ENCODE results near the gene NCOA7.

The NCOA7 gene

GRCh38 chr6:125753937-125754259 lies 36.9 kb upstream of the NCOA7 start:
- H3K36me3 ChIP-seq (ENCODE audit: control insufficient read depth in 5 of 5, insufficient read depth in 5 of 5, low read length in 5 of 5) = no peaks in the 10 kb centered on the region
- peaks cover 0 to 14% (median 8%) of the 10 kb centered on the region in 5 donors for H3K27me3 ChIP-seq (ENCODE audit: control insufficient read depth in 5 of 5, insufficient read depth in 4 of 5, low read length in 5 of 5)
- peaks cover 6 to 16% (median 11%) of the 10 kb centered on the region in 5 donors for H3K4me1 ChIP-seq (ENCODE audit: control insufficient read depth in 5 of 5, insufficient read depth in 5 of 5, low read length in 5 of 5)
- no peaks in the 10 kb centered on the region for H3K9me3 ChIP-seq (ENCODE audit: control insufficient read depth in 5 of 5, low read length in 5 of 5)
- no peak overlapping the region for H3K4me3 ChIP-seq (ENCODE audit: low read depth in 1 of 5, low read length in 5 of 5)
- no peak overlapping the region for H3K27ac ChIP-seq (ENCODE audit: low read depth, low read length)
- H3K9ac ChIP-seq (ENCODE audit: low read length in 5 of 5) = no peak overlapping the region

GRCh38 chr6:125754566-125754965 lies 36.2 kb upstream of the NCOA7 start:
- H3K9me3 ChIP-seq (ENCODE audit: control insufficient read depth in 5 of 5, low read length in 5 of 5) = no peaks in the 10 kb centered on the region
- no peak overlapping the region for H3K27ac ChIP-seq (ENCODE audit: low read depth, low read length)
- peaks cover 0 to 14% (median 4%) of the 10 kb centered on the region in 5 donors for H3K27me3 ChIP-seq (ENCODE audit: control insufficient read depth in 5 of 5, insufficient read depth in 4 of 5, low read length in 5 of 5)
- H3K4me3 ChIP-seq (ENCODE audit: low read depth in 1 of 5, low read length in 5 of 5) = no peak overlapping the region
- no peak overlapping the region for H3K9ac ChIP-seq (ENCODE audit: low read length in 5 of 5)
- peaks cover 6 to 11% (median 8%) of the 10 kb centered on the region in 5 donors for H3K4me1 ChIP-seq (ENCODE audit: control insufficient read depth in 5 of 5, insufficient read depth in 5 of 5, low read length in 5 of 5)
- peaks cover 0 to 5% (median 4%) of the 10 kb centered on the region in 5 donors for H3K36me3 ChIP-seq (ENCODE audit: control insufficient read depth in 5 of 5, insufficient read depth in 5 of 5, low read length in 5 of 5)

DNA sequence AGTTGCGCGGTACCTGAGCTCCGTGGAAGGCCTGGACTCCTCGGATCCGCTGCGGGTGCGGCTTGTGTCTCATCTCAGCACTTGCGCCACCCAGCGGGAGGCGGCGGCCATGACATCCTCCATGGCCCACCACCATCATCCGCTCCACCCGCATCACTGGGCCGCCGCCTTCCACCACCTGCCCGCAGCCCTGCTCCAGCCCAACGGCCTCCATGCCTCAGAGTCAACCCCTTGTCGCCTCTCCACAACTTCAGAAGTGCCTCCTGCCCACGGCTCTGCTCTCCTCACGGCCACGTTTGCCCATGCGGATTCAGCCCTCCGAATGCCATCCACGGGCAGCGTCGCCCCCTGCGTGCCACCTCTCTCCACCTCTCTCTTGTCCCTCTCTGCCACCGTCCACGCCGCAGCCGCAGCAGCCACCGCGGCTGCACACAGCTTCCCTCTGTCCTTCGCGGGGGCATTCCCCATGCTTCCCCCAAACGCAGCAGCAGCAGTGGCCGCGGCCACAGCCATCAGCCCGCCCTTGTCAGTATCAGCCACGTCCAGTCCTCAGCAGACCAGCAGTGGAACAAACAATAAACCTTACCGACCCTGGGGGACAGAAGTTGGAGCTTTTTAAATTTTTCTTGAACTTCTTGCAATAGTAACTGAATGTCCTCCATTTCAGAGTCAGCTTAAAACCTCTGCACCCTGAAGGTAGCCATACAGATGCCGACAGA lies 31.4 kb upstream of the NCOA7 start:
- H3K9ac ChIP-seq (ENCODE audit: low read length in 5 of 5) = no peak overlapping the region
- H3K9me3 ChIP-seq (ENCODE audit: control insufficient read depth in 5 of 5, low read length in 5 of 5) = no peaks in the 10 kb centered on the region
- peaks cover 0 to 7% (median 4%) of the 10 kb centered on the region in 5 donors for H3K36me3 ChIP-seq (ENCODE audit: control insufficient read depth in 5 of 5, insufficient read depth in 5 of 5, low read length in 5 of 5)
- H3K27me3 ChIP-seq (ENCODE audit: control insufficient read depth in 5 of 5, insufficient read depth in 4 of 5, low read length in 5 of 5) = peaks cover 0 to 6% (median 0%) of the 10 kb centered on the region in 5 donors
- H3K4me1 ChIP-seq (ENCODE audit: control insufficient read depth in 5 of 5, insufficient read depth in 5 of 5, low read length in 5 of 5) = peaks cover 0 to 4% (median 0%) of the 10 kb centered on the region in 5 donors
- no peak overlapping the region for H3K27ac ChIP-seq (ENCODE audit: low read depth, low read length)
- no peak overlapping the region for H3K4me3 ChIP-seq (ENCODE audit: low read depth in 1 of 5, low read length in 5 of 5)

DNA sequence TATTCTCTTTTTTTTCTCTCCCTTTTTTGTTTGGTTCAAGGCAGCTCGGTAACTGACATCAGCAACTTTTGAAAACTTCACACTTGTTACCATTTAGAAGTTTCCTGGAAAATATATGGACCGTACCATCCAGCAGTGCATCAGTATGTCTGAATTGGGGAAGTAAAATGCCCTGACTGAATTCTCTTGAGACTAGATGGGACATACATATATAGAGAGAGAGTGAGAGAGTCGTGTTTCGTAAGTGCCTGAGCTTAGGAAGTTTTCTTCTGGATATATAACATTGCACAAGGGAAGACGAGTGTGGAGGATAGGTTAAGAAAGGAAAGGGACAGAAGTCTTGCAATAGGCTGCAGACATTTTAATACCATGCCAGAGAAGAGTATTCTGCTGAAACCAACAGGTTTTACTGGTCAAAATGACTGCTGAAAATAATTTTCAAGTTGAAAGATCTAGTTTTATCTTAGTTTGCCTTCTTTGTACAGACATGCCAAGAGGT lies 30.8 kb upstream of the NCOA7 start:
- H3K4me3 ChIP-seq (ENCODE audit: low read depth in 1 of 5, low read length in 5 of 5) = no peak overlapping the region
- peaks cover 0 to 7% (median 4%) of the 10 kb centered on the region in 5 donors for H3K36me3 ChIP-seq (ENCODE audit: control insufficient read depth in 5 of 5, insufficient read depth in 5 of 5, low read length in 5 of 5)
- H3K4me1 ChIP-seq (ENCODE audit: control insufficient read depth in 5 of 5, insufficient read depth in 5 of 5, low read length in 5 of 5) = peaks cover 0 to 4% (median 0%) of the 10 kb centered on the region in 5 donors
- H3K27me3 ChIP-seq (ENCODE audit: control insufficient read depth in 5 of 5, insufficient read depth in 4 of 5, low read length in 5 of 5) = peaks cover 0 to 5% (median 0%) of the 10 kb centered on the region in 5 donors
- H3K9me3 ChIP-seq (ENCODE audit: control insufficient read depth in 5 of 5, low read length in 5 of 5) = no peaks in the 10 kb centered on the region
- H3K9ac ChIP-seq (ENCODE audit: low read length in 5 of 5) = no peak overlapping the region
- H3K27ac ChIP-seq (ENCODE audit: low read depth, low read length) = no peak overlapping the region

DNA sequence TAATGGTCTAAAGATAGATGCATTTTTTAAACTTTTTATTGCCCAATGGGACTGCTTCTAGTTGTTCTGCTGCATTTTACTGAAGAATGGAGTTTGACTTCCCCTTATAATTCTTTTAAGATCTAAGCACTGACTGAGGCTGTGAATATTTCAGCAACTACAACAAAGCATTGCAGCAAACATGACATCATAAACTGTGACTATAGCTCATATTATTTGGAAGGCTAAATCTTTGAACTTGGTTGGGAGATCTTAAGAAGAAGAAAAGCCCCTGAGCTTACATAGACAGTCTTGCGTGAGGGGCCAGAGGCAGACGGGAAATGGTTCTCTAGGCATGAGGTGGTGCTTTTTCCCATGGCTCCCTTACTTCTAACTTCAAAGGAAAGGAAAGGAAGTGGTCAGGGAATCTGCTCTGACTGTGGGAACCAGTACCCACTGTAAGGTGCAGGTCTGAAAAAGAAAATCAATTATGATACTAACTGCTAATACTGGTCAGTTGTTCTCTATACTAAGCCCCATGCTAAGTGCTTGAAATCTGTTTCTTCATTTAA lies 26.6 kb upstream of the NCOA7 start:
- no peaks in the 10 kb centered on the region for H3K9me3 ChIP-seq (ENCODE audit: control insufficient read depth in 5 of 5, low read length in 5 of 5)
- no peak overlapping the region for H3K9ac ChIP-seq (ENCODE audit: low read length in 5 of 5)
- no peak overlapping the region for H3K27ac ChIP-seq (ENCODE audit: low read depth, low read length)
- H3K4me1 ChIP-seq (ENCODE audit: control insufficient read depth in 5 of 5, insufficient read depth in 5 of 5, low read length in 5 of 5) = peaks cover 0 to 4% (median 0%) of the 10 kb centered on the region in 5 donors
- peaks cover 0 to 6% (median 2%) of the 10 kb centered on the region in 5 donors for H3K36me3 ChIP-seq (ENCODE audit: control insufficient read depth in 5 of 5, insufficient read depth in 5 of 5, low read length in 5 of 5)
- H3K4me3 ChIP-seq (ENCODE audit: low read depth in 1 of 5, low read length in 5 of 5) = no peak overlapping the region
- H3K27me3 ChIP-seq (ENCODE audit: control insufficient read depth in 5 of 5, insufficient read depth in 4 of 5, low read length in 5 of 5) = peaks cover 0 to 5% (median 0%) of the 10 kb centered on the region in 5 donors

DNA sequence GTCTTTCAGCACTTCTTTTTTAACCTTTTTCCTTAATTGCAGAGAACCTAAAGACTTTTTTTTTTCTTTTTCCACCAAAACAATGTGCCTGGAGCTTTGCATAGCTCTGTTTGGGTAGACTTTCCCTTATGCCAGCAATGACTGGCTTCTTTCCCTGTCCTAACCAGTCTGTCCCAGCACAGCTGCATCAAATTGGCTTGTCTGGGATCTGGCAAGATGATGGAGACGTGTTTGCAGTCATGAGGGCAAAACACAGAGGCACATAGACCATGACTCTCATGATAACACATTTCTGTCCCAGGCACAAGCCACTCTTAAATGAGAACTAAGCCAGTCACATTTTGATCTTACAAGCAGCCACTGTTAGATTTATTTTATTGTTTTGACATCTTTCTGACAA lies 24.8 kb upstream of the NCOA7 start:
- Histone ChIP-seq H3K4me1 (ENCODE audit: control insufficient read depth in 5 of 5, insufficient read depth in 5 of 5, low read length in 5 of 5) (no peaks in the 10 kb centered on the region), H3K27ac (ENCODE audit: low read depth, low read length) (no peak overlapping the region), H3K9me3 (ENCODE audit: control insufficient read depth in 5 of 5, low read length in 5 of 5) (no peaks in the 10 kb centered on the region)

GRCh38 chr6:125766641-125767040 lies 24.1 kb upstream of the NCOA7 start:
- Histone ChIP-seq H3K9ac (ENCODE audit: low read length in 5 of 5) (no peak overlapping the region), H3K9me3 (ENCODE audit: control insufficient read depth in 5 of 5, low read length in 5 of 5) (no peaks in the 10 kb centered on the region), H3K4me3 (ENCODE audit: low read depth in 1 of 5, low read length in 5 of 5) (no peak overlapping the region), H3K27ac (ENCODE audit: low read depth, low read length) (no peak overlapping the region), H3K27me3 (ENCODE audit: control insufficient read depth in 5 of 5, insufficient read depth in 4 of 5, low read length in 5 of 5) (peaks cover 0 to 5% (median 0%) of the 10 kb centered on the region in 5 donors), H3K36me3 (ENCODE audit: control insufficient read depth in 5 of 5, insufficient read depth in 5 of 5, low read length in 5 of 5) (no peaks in the 10 kb centered on the region), H3K4me1 (ENCODE audit: control insufficient read depth in 5 of 5, insufficient read depth in 5 of 5, low read length in 5 of 5) (no peaks in the 10 kb centered on the region)

More for the DNA sequence above, 24.8 kb upstream of the NCOA7 start:
- Histone ChIP-seq H3K27me3 (ENCODE audit: control insufficient read depth in 5 of 5, insufficient read depth in 4 of 5, low read length in 5 of 5) (peaks cover 0 to 5% (median 0%) of the 10 kb centered on the region in 5 donors), H3K4me3 (ENCODE audit: low read depth in 1 of 5, low read length in 5 of 5) (no peak overlapping the region), H3K9ac (ENCODE audit: low read length in 5 of 5) (no peak overlapping the region), H3K36me3 (ENCODE audit: control insufficient read depth in 5 of 5, insufficient read depth in 5 of 5, low read length in 5 of 5) (no peaks in the 10 kb centered on the region)

DNA sequence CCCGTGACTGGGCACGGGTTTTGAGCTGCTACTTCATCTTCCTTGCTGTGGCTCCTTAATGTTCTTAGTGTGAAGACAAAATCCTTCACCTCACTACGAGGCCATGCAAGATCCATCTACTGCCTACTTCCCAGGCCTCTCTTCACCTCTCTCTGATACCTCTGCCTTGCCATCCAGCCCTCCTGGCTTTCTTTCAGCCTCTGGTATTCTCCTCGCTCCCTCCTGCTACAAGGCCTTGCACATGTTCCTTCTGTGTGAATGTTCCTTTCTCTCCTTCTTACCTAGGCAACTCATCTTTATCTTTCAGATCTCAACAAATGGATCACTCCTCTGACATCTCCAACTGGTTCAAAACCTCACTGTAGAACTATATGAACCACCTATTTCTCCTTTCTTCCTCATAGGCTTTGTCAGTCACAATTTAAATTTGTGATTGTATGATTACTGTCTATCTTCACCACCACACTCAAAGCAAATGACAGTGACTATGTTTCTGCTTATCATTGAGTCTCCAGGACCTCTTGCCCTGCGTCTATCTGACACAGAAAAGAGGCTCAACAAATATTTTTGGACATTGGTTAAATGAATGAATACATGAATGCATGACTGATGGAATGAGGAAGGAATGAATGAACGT lies 21.5 kb upstream of the NCOA7 start:
- no peak overlapping the region for H3K27ac ChIP-seq (ENCODE audit: low read depth, low read length)
- H3K4me3 ChIP-seq (ENCODE audit: low read depth in 1 of 5, low read length in 5 of 5) = no peak overlapping the region
- H3K9ac ChIP-seq (ENCODE audit: low read length in 5 of 5) = no peak overlapping the region
- H3K27me3 ChIP-seq (ENCODE audit: control insufficient read depth in 5 of 5, insufficient read depth in 4 of 5, low read length in 5 of 5) = peaks cover 0 to 5% (median 0%) of the 10 kb centered on the region in 5 donors
- H3K36me3 ChIP-seq (ENCODE audit: control insufficient read depth in 5 of 5, insufficient read depth in 5 of 5, low read length in 5 of 5) = no peaks in the 10 kb centered on the region
- H3K9me3 ChIP-seq (ENCODE audit: control insufficient read depth in 5 of 5, low read length in 5 of 5) = no peaks in the 10 kb centered on the region
- H3K4me1 ChIP-seq (ENCODE audit: control insufficient read depth in 5 of 5, insufficient read depth in 5 of 5, low read length in 5 of 5) = peaks cover 0 to 2% (median 0%) of the 10 kb centered on the region in 5 donors

DNA sequence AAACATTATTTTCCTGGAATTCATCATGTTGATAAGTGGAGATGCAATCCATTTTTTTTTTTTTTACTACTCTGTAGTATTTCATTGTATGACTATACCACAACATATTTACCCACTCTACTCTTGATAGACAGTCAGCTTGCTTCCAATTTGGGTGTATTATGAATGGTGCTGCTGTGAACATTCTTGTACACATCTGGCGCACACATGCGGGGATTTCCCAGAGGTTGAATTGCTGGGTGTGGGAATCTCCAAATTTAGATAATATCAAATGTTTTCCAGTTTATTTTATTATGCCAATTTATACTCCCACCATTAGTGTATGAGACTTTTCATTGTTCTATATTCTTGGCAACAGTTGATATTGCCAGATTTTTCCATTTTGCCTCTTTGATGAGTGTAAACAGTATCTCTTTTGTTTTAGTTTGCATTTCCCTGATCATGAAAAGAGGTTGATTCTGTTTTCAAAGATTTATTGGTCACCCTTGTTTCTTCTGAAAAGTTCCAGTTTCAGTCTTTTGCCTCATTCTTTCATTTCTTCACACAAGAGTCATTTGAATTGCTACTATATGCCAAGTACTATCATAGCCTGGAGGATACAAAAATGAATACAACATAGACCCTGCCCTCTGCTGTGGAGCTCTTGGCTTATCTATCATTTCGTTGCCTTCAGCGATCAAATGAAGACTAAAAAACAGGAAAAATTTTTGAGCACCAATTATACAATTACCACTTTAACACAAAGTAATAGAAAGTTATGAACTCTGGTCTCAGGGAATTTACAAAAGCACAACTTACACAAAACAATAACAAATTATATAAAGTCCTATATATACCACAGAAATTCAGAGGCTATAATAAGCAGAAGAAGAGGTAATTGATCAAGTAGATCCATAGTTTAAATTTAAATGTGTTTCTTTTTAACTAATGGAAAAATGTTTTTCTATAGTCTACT lies 17.1 kb upstream of the NCOA7 start:
- peaks cover 0 to 3% (median 0%) of the 10 kb centered on the region in 5 donors for H3K27me3 ChIP-seq (ENCODE audit: control insufficient read depth in 5 of 5, insufficient read depth in 4 of 5, low read length in 5 of 5)
- no peaks in the 10 kb centered on the region for H3K9me3 ChIP-seq (ENCODE audit: control insufficient read depth in 5 of 5, low read length in 5 of 5)
- no peaks in the 10 kb centered on the region for H3K36me3 ChIP-seq (ENCODE audit: control insufficient read depth in 5 of 5, insufficient read depth in 5 of 5, low read length in 5 of 5)
- H3K4me3 ChIP-seq (ENCODE audit: low read depth in 1 of 5, low read length in 5 of 5) = no peak overlapping the region
- peaks cover 0 to 2% (median 0%) of the 10 kb centered on the region in 5 donors for H3K4me1 ChIP-seq (ENCODE audit: control insufficient read depth in 5 of 5, insufficient read depth in 5 of 5, low read length in 5 of 5)
- no peak overlapping the region for H3K27ac ChIP-seq (ENCODE audit: low read depth, low read length)
- H3K9ac ChIP-seq (ENCODE audit: low read length in 5 of 5) = no peak overlapping the region

Measured in subcutaneous abdominal adipose tissue (tissue), 5 donors.